AG04449 (cell line): ENCODE results near the gene ATPAF1.
A peak's percentile ranks its signal among the peaks of the same experiment; 100 is the strongest.

ENCODE experiments used
- CTCF ChIA-PET: fragments of 350-600 bp; formaldehyde crosslinking; extraction: SDS; loops from one replicate; lab custom pipeline; 2021; ENCODE audit warnings: antibody characterized with exemption; lab: Yijun Ruan, JAX
- POLR2A ChIA-PET: fragments of 400-600, 350-600 bp; formaldehyde crosslinking; extraction: SDS; loops from one replicate; lab custom pipeline; 2020; ENCODE audit warnings: antibody characterized with exemption, inconsistent platforms; lab: Yijun Ruan, JAX
- DNase-seq: peaks from one replicate; pipeline ENCODE4 v3.0.0-alpha.2; 2010; ENCODE audit warnings: low read depth, low spot score
- H3K4me3 ChIP-seq: 2 replicates; pipeline ENCODE4 v1.5.1; 2011; ENCODE audit warnings: low read depth, mild to moderate bottlenecking, control low read depth, low read length
- TF ChIP-seq, protein P1 (sequence below): IDR thresholded peaks from one replicate; pipeline ENCODE4 v1.5.1; 2011; ENCODE audit warnings: mild to moderate bottlenecking, moderate library complexity, low read length, control low read depth, inconsistent platforms; ENCODE audit not compliant: insufficient read depth; ENCODE audit errors: missing control alignments

ATPAF1 gene

DNA sequence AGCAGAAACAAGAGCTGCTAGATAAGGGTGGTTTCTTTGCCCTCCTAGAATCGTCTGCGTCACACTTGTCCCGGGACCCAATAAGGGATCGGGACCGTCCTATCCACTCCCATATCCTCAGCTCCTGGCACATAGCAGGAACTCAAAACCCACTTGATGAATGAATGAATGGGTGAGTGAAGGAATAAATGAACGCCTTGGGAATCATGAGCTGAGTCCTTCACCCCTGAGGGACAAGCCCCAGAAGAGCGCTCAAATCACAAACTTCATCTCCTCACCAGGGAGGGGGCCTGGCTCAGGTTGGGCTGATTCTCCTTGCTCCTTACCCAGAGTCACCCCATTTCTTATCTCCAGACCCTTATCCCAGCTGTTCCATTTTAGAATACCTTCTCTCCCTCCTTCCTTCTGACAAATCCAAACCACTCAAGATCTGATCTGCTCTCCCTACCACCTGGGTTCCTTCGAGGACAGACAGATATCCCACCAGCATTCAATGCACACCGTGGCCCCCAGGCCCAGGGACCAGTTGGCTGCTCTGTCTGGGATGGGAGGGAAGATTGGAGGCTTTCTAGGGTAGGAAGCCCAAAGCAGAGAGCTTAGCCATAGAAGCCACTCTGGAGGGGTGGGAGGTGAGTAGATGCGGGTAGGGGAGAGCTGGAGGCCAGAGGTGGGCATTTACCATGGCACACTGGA, 50.9 kb downstream of the ATPAF1 start:
- POLR2A ChIA-PET: interaction anchor here (0.7 to 1.1 kb wide), 4 partner anchors 10 to 52 kb away, joined by 3 to 10 read pairs (median 4); partner anchors contain the start of gene MKNK1
- CTCF ChIA-PET: interaction anchor here (1.1 to 3.7 kb wide), 5 partner anchors 13 to 173 kb away, joined by 3 to 23 read pairs (median 4); partner anchors contain the start of gene MKNK1
- peak overlapping the region; percentile 88 for H3K4me3 ChIP-seq
- no peak for DNase-seq
- TF ChIP-seq, protein P1, sequence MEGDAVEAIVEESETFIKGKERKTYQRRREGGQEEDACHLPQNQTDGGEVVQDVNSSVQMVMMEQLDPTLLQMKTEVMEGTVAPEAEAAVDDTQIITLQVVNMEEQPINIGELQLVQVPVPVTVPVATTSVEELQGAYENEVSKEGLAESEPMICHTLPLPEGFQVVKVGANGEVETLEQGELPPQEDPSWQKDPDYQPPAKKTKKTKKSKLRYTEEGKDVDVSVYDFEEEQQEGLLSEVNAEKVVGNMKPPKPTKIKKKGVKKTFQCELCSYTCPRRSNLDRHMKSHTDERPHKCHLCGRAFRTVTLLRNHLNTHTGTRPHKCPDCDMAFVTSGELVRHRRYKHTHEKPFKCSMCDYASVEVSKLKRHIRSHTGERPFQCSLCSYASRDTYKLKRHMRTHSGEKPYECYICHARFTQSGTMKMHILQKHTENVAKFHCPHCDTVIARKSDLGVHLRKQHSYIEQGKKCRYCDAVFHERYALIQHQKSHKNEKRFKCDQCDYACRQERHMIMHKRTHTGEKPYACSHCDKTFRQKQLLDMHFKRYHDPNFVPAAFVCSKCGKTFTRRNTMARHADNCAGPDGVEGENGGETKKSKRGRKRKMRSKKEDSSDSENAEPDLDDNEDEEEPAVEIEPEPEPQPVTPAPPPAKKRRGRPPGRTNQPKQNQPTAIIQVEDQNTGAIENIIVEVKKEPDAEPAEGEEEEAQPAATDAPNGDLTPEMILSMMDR: no peak

DNA sequence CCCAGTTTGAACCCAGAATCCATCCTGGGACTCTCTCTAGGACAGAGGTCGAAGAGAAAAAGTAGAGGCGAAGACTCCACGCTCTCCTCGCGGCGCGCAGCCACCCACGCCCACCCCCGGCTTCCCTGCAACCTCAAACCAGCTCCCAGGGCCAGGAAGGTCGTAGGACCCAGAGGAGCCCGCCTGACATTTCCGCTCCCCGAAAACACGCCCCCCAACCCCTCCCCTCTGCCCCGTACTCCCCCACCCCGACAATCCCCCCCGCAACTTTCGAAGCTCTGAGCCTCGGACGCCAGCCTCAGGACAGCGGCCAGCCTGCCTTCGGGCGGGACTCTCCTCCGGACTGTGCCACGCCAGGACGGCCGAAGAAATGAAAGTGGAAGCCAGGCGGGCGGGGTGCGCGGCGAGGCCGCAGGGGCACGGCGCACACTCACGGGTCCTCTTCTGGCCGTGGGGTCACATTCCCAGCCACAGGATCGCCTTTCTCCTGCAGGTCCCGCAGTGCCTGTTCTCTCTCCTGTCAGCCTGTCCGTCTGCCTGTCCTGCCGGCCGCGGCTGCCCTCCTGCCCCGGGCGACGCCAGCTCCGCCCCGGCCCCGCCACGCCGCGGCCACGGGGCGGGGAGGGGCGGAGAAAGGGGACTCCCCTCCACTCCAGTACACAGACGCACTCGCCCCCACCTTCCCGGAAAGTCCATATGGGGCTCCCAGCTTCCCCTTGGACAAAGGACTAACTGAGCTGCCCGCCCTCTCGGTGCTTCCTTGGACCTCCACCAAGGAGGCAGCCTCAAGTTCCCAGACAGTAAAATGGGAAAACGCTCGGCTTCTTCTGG, 51.7 kb downstream of the ATPAF1 start, which contains the start of gene MOB3C:
MOB3C (minus strand) TSS at position 535 of the 831 bp plus-strand sequence. CDS start 3,490 bp downstream, outside the sequence.
- ChIA-PET POLR2A (interaction anchor here (0.7 to 1.3 kb wide), 6 partner anchors 10 to 52 kb away, joined by 3 to 10 read pairs (median 4); partner anchors contain the start of gene MKNK1), CTCF (interaction anchor here (0.7 to 3.7 kb wide), 6 partner anchors 12 to 172 kb away, joined by 3 to 23 read pairs (median 4); partner anchors contain the start of gene MKNK1)
- peak within 1 kb of the TSS; percentile 88 for H3K4me3 ChIP-seq
- TF ChIP-seq, protein P1: no peak
- DNase-seq: peak; percentile 28

DNA sequence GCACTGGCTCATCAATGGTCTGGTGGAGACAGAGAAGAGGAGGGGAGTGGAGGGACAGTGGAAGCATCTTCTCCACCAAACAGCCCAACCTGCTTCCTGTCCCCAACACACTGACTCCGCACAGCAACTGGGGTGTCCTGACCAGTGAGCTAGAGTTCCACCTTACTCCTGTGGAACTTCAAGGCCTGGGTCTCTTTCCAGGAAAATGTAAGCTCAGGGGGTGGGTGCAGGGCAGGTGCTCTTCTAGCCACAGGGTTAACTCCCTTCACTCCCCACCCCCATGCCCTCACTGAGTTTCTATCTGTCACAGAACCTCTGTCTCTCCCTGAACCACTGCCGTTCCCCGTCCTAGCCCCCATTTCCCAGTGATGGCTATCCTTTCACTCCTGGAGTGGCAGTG, 52.4 kb downstream of the ATPAF1 start:
- ChIA-PET POLR2A (interaction anchor here (1.0 to 1.3 kb wide), 2 partner anchors 12 to 25 kb away, joined by 3 to 6 read pairs; partner anchors contain the start of gene MKNK1), CTCF (interaction anchor here (1.6 to 3.7 kb wide), 3 partner anchors 11 to 110 kb away, joined by 3 to 23 read pairs (median 7); partner anchors contain the start of gene MKNK1)
- DNase-seq: no peak
- H3K4me3 ChIP-seq: peak overlapping the region; percentile 88
- TF ChIP-seq, protein P1: no peak

DNA sequence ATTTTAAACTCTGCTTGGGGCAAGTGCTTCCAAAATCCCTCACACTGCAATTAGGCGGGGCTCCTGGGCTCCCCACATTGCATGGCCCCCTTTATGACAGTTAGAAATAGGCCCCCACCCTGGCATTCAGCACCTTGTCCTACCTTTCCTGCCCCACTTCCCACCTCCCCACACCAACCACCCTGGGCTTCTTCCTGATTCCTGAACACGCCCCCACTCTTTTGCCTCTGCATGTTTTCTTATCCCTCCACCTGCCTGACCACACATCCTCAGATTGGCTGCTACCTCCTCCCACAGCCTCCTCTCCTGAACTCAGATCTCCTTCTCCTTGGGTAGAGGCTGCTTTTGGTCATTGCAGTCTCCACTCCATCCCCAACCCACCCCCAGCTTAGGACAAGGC, 53.1 kb downstream of the ATPAF1 start:
- ChIA-PET POLR2A (interaction anchor here (1.3 kb wide), 1 partner anchor 11 kb away, joined by 6 read pairs; the partner anchor contains the start of gene MKNK1), CTCF (interaction anchor here (1.6 to 3.7 kb wide), 2 partner anchors 10 to 110 kb away, joined by 7 to 23 read pairs; partner anchors contain the start of gene MKNK1)
- TF ChIP-seq, protein P1: no peak
- no peak overlapping the region; the same call in 1 of the 2 replicates for H3K4me3 ChIP-seq
- no peak for DNase-seq

DNA sequence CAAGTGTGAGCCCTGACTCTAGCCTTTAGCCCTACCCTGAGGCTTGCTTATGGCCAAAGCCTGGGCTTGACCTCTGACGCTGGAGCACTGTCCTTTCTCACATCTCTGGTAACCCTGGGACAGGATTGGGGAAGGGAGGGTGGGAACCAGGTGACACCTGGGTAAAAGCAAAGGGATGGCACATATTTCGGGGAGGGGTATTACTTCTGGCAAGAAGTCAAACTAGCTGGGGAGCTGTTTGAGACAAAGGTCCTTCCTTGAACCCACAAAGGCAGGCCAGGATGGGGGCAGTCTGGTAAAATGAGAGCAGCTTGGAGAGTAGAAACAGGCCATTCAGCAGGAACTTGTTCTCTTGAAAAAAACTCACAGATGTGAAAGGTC, 53.6 kb downstream of the ATPAF1 start:
- CTCF ChIA-PET: interaction anchor here (0.7 to 1.8 kb wide), 3 partner anchors 8 to 111 kb away, joined by 3 to 7 read pairs (median 6); partner anchors contain the start of gene MKNK1
- POLR2A ChIA-PET: no interaction called here
- TF ChIP-seq, protein P1: no peak
- no peak for DNase-seq
- H3K4me3 ChIP-seq: no peak overlapping the region
